GF-D8 (cell line): ENCODE measurements around the gene ACLY.

ENCODE experiments used
- DNase-seq: peaks from one replicate; lab custom pipeline; 2025; lab: John Stamatoyannopoulos, UW

ACLY gene

DNA sequence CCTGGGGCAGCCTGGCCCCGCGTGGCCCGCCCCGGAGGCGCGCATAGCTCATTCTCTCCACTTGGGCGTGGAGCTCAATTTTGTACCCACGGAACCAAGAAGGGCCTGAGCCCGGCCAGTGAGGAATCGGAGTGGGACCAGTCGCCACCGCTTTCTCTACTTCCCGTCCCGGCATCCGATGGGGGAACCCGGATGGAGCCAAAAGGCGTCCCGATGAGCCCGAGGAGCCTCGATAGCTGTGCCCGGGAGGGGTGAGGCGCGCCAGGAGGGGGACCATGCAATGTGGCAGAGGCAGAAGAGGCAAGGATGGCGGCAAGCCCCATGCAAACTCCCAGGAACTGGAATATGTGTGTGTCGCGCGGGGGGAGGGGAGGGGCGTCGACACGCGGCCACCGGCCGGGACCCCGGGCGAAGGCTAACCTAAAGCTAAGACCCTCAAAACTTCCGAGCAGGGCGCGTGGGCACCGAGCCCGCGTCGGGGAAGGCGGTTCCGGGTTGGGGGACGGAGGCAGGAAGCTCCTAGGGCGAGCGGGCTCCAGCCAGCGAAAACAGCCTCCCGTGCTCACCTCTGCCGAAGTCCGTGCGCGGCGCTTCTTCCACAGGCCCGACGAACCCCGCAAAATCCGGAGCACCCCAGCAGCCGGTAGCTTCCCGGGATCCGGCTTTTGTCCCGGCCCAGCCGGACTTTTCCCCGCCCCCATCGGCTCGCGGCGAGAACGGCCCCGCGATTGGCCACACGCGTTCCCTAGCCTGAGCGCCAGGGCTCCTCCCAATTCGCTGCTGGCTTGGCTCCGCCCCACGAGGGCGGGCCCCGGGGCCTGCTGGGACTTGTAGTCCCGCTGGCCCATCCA is at the start of gene ACLY:
Gene ACLY (minus strand): TSS at position 638 of the 851 bp plus-strand sequence. CDS start 5,078 bp downstream, outside the sequence.
- DNase-seq, result peak; percentile 62

DNA sequence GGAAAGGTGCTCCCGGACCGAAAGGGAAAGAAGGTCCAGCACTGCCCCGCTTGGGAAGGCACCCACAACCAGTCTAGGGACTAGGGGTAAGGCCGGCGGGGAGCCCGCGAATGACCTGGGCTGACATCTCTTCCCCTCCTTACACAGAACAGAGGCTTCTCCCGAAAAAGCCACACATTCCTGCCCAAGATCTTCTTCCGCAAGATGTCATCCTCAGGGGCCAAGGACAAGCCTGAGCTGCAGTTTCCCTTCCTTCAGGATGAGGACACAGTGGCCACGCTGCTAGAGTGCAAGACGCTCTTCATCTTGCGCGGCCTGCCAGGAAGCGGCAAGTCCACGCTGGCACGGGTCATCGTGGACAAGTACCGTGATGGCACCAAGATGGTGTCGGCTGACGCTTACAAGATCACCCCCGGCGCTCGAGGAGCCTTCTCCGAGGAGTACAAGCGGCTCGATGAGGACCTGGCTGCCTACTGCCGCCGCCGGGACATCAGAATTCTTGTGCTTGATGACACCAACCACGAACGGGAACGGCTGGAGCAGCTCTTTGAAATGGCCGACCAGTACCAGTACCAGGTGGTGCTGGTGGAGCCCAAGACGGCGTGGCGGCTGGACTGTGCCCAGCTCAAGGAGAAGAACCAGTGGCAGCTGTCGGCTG is 49.3 kb upstream of the ACLY start:
- DNase-seq, result no peak

DNA sequence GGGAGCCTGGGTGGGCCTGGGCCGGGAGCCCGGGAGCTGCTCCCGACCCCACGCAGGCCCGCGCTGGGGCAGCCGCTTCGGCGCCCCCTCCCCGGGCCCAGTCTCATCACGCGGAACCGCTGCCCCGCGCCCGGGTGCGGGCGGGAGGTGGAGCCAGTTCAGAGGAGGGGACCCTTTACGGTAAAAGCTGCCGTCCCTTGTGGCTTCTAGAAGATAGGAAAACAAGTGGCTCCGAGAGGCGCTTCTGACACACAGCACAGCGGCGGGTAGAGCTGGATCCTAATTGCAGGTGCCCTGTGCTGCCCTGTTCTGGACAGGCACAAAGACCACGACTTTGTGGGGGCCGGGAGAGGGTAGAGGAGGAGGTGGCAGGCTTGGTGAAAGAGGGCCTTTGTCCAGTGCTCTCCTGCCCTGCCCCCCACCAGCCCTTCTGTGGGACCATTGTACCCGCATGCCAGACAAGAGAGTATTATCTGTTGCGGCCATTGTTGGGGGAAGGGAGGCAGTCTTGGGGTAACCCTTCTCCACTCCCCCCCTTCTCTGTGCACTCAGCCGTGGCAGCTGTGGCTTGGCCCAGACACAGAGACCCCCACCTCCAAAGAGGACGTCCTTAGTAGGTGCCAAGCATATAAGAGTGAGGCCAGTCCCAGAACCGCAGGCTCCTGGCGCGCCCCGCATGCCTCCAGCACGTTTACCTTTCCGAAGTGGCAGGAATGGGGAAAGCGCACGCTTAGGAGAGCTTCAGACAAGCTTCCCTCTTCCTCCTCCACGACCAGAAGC is 48.6 kb upstream of the ACLY start:
- no peak for DNase-seq

DNA sequence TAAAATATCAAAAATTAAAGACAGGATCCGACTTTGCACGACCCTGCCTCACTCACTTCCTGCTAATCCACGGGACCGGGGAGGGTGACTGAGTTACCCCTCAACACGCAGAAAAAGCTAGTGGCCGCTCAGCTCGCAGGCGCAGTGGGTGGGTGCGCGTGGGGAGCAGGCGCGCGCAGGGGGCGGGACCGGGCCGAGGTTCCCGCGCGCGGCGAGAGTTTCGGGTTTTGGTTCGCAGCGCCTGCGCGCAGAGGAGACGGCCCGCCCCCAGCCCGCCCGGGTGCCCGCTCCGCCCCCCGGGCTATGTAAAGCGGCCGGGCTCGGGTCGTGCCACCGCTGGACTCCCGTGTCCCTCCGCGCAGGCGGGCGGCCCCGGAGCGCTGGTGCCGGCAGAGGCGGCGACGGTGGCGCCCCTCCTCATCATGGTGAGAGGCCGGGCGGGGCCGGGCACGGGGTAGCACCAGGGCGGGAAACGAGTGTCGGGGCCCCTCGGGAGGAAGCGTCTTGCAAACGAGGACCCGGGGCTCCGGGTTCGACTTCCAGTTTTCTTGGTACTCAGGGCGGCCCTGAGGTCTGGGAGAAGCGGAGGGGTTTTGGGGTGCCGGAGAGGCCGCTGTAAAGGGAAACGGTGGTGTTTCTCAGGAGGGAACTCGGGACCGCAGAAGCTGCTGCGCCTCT is 47.9 kb upstream of the ACLY start, which contains the start of gene CNP:
Gene CNP (plus strand): TSS at position 333 of the 678 bp plus-strand sequence. CDS start 90 bp downstream, at position 423.
- peak; percentile 33 for DNase-seq

DNA sequence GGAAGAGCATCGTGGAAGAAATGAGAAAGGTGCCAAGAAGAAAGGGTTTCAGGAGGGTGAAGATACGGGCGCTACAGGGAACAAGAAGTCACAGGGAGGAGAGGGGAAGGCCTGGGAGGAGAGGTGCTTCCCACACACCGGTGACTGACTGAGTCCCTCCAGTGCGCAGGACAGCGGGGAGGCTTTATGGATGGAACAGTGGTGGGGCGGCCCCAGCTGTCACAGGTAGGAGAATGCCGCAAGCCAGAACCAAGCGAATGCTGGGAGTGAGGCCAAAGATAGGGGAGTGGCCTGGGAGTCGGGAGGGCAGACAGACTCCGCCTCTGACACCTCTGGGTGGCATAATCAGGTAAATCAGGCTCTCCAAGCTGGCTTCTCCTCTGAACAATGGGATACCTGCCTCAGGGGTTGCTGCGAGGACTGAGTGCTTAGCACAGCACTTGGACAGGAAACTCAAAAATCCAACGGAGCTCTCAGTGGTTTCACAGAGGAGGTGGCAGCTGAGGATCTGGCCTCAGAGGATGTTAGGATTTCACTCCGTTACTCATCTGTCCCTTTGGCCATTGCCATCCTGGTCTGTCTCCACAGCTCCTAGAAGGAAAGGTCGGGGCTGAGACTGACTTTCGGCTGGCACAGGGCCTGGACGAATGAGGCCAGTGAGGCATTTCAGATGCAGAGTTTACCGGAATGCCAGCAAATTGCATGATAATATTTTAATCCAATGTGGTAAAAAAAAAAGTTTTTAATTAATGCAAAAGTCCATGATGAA is 47.1 kb upstream of the ACLY start:
- DNase-seq, result no peak

DNA sequence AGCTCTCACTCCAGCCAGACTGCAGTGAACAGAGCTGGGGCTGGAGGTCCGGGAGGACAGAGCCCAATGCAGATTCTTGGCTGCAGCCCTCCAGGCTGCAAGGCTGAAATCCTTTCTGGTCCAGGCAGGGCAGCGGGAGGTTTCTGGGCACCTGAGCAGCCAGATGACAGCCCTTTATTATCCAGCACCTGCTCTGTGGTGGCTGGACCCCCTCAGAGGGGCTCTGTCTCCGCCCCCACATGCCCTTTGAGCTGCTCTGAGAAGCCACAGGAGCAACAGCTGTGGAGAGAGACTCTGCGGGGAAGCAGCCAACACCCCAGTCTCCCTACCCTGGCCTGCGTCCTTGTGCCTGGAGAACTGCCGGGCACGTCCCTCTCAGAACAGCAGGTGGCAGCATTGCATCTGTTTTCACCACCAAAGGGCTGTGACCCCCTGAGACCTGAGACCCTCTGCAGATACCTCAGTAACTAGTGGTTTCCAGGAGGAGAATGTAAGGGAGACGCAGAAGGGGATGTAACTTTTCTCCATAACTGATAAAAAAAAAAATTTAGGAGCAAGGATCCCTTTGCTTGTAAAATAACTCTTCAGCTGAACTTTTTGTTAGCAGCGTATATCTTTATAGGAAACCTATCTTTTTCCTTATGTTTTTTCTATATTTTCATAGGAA is 44.1 kb upstream of the ACLY start:
- no peak for DNase-seq

DNA sequence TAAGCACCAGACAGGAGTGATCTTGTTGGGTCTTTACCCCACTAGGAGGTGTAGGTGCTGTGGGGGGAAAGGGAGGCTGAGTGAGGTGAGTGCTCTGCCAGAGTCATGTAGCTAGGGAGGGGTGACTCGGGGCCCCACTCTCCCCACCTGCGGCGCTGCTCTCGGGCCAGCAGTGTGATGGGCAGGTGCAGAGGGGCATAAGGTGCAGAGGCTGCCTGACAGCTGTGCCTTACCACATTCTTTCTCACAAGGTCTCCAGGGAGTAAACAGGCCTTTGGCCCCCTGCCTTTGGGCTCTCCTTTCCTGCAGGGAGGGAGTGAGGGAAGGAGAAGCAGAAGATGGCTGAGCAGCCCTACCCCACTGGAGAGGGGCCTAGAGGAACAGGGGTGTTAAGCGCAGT is 43.4 kb upstream of the ACLY start:
- no peak for DNase-seq

DNA sequence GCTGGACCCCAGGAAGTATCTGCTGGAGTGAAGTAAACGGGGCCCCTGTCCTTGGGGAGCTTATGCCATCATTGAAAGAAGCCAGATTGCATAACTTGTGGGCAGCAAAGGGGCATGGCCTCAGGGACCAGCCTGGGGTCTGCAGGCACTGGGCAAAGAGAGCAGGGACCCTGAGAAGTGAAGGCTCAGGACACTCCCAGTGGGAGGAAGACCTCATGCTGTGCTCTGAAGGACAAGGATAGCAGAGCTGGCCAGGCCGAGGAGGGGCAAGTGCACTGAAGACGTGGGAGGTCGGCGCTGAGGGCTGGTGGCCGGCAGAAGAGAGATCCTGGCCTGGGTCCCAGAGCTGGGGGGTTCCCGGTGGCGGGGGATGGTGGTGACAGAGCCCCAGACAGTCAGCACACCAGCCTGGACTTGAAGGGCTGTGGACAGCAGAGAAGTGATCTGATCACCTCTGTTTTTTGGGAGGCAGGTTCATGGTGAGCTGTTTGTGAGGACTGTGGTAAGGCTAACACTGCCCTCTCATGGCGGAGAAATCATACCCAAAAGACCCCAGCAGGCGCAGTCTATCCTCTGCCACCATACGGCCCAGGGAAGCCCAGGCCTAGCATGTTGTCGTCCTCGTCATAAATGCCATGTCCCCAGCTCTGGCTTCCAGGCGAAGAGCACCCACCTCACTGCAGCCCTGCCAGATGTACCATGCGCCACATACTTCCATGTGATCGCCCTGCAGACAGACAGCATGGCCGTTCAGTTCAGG is 40.8 kb upstream of the ACLY start:
- peak; percentile 44 for DNase-seq

DNA sequence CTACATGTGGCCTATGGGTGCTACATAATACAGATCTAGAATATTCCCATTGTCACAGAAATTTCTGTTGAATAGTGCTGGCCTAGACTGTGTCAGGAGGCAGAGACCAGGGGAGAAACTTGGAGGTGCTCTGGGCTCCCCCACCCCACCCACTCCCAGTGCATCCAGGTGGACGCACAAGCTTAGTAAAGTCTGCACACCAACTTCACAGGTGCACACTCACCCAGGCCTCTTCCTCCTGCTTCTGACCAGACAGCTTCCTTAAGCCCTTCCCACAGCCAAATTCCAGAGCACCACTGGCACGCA is 40.2 kb upstream of the ACLY start:
- DNase-seq, result no peak

DNA sequence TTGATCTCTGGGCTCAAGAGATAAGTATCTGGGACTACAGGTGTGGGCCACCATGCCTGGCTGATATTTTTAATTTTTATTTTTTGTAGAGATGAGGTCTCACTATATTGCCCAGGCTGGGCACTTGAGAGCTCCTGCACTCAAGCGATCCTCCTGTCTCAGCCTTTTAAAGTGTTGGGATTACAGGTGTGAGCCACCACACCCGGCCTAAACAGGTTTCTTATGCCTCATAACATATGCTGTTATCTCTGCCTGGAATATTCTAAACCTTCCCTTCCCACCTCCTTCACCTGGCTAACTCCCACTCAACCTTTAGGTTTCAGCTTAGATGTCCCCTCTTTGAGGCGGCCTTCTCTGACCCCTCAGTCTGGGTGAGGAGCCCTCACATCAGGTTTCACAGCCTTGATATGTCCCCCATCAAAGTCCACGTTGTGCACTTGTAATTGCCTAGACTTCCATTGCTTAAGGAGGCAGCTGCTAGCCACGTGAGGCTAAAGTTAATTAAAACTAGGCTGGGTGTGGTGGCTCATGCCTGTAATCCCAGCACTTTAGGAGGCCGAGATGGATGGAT is 39.2 kb upstream of the ACLY start:
- no peak for DNase-seq

DNA sequence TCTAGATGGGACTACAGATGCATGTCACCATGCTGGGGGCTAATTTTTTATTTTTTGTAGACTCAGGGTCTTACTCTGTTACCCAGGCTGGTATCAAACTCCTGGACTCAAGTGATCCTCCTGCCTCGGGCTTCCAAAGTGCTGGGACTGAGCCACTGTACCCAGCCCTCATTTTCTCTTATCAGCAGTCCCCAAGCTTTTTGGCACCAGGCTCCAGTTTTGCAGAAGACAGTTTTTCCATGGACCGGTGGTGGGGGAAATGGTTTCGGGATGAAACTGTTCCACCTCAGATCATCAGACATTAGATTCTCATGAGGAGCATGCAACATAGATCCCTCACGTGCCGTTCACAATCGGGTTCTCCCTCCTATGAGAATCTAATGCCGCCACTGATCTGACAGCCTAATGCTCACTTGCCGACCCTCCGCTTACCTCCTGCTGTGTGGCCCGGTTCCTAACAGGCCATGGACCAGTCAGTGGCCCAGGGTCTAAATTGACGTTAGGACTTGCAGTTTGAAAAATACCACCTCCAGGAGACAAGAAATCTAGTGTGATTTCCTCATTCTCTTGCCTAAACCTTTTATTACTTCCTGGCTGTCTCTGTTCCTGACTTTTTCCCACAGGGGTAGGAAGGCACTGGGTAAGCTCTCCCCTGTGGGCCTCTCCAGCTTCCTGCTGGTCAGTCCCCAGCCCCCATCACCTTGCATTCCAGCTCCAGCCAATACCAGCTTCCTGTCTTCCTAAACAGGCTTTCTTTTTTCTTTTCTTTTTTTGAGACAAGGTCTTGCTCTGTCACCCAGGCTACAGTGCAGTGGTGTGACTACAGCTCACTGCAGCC is 38.5 kb upstream of the ACLY start:
- peak; percentile 52 for DNase-seq

DNA sequence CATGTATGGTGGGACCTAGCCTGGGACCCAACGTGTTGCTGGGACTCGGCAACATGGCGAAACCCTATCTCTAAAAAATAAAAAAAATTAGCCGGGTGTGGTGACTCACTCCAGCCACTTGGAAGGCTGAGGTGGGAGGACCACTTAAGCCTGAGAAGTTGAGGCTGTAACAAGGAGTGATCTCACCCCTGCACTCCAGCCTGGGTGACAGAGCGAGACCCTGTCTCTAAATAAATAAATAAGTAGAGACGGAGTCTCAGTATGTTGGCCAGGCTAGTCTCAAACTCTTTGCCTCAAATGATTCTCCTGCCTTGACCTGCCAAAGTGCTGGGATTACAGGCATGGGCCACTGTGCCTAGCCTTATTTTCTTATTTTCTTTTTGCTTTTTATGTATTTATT is 37.8 kb upstream of the ACLY start:
- DNase-seq, result no peak

DNA sequence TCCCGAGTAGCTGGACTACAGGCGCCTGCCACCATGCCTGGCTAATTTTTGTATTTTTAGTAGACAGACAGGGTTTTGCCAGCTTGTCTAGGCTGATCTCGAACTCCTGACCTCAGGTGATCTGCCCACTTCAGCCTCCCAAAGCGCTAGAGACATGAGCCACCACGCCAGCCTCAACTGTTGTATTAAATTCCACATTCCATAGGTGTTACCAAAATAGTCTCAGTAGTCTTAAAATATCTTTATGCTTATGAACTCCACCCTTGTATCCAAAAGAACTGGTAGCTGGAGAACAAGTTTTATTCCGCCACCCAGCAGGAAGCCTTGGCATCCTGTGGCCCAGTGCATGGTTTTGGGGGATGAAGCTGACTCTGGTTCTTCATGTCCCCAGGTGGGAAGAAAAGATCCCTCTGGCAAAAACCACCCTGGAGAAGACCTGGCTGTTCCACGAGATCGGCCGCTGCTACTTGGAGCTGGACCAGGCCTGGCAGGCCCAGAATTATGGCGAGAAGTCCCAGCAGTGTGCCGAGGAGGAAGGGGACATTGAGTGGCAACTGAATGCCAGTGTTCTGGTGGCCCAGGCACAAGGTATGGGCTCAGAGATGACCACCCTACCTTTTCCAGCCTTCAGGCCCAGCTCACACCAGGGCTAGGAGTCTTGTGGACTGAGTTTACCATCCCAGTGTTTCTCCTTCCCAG is 30.2 kb upstream of the ACLY start:
- DNase-seq, result no peak

DNA sequence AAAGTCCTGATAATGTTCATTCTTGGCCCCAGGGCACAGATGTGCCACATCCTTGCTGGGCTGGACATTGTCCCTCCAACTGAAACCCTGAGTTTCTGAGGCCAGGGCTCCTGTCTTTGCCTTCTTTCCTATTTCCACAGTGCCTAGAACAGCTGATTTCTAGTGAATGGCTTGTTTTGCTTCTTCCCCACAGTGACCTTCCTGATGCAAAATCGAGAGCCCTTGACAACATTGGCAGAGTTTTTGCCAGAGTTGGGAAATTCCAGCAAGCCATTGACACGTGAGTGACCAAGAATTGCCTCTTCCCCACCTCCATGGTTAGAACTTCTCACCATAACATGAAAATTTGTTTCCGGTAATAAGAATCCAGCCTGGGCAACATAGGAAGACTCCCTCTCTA is 26.2 kb upstream of the ACLY start:
- no peak for DNase-seq

DNA sequence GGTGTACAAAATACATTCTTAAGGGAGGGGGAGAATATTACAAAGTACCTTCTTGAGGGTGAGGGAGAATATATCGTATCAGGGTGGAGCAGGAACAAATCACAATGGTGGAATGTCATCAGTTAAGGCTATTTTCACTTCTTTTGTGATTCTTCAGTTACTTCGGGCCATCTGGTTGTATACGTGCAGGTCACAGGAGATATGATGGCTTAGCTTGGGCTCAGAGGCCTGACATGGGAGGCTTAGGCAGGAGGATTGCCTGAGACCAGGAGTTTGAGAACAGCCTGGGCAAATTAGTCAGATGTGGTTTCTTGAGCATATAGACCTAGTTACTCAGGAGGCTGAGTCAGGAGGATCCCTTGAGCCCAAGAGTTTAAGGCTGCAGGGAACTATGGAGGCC is 24.7 kb upstream of the ACLY start:
- no peak for DNase-seq

DNA sequence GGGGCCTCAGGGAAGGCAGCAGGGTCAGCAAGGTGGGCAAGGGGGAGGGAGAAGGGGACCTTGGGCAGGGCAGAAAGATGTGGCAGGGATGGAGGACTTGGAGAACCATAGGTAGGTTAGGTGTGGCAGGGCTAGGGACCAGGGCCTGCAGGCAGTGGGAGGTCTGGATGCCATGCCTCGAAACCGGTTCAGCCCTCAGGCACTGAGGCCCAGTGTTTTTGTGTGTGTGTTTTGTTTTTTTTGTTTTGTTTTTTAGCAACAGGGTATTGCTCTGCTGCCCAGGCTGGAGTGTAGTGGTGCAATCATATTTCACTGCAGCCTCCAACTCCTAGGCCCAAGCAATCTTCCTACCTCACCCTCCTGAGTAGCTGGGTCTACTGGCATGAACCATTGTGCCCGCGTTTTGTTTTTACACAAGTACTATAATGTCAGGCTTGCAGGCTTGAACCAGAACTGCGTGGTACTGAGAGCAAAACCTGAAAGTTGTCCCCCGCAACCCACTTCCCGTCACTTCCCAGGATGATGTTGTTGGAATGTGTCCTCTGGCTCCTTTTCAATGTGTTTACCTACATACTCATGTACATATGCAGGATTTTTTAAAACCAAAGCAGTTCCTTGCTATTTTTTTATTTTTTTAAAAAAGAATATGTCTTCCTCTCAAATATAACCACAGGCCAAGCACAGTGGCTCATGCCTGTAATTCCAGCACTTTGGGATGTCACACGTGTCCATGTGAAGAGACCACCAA is 24.0 kb upstream of the ACLY start:
- DNase-seq, result no peak

DNA sequence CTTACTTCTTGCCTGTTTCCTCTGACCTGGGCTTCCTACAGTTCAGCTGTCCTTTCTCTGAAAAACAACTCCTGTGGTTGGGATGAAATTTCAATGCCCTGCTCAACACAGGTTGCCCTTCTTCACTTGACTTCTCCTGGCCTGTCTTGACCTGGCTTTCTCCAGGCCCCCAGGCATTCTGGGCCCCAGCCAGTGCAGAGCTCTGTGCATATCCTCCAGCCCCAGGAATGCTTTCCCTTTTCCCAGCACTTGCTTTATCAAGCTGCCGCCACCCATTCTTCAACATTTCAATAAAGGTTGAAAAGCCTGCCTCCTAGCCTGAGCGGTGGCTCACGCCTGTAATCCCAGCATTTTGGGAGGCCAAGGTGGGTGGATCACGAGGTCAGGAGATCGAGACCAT is 22.4 kb upstream of the ACLY start:
- no peak for DNase-seq

DNA sequence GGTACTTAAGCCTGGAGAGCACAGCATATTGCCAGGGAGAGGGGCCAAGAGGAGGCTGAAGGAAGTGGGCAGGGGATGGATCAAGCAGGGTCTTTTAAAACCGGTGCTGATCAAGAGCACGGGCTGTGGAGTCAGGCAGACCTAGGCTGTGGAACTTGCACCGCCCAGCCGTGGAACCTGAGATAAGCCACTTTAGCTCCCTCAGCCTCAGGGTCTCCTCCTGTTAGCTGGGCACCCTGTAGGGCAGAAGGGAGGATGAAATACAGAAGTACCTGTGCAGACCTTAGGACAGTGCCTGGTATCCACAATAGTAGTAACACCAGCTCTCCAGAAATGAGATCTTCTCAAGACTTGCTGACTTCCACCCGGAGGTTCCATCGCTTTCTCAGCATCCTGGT is 20.9 kb upstream of the ACLY start:
- DNase-seq, result no peak
